ENCODE results near the gene PLAAT3.

PLAAT3 gene

DNA sequence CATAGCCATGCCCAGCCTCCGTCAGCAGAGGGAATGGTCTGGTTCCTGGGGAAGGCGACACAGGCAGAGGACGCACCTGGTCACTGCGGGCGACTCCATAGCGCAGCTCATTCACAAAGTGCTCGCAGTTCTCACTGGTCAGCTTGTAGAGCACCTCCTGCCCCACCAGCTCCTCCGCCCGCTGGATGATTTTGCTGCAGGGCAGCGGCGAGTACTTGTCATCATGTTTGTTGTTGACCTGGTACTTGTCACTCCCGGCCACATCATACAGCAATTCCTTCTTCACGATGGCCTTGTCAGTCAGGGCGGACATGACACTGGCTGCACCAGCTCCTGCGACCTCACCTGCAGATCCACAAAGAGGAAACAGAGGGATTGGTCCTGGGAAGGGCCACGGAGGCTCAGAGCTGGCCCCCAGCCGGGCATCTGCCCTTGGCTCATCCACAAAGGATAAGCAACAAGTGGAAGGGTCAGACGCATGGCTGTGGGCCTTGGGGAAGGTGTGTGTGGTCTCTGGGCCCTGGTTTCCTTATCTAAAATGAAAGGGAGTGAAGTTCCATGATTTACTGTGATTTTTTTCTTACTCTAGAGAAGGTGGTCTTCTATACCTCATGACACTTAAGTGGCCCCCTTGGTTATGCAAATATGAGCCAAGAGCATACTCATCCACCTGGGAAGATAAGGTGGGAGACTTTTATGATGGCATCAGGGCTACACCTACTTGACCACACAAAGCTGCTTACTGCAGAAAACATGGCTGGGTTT, 24.0 kb downstream of the PLAAT3 start:
- H3K9me3 ChIP-seq (ENCODE audit: control insufficient read depth, insufficient read depth, low read depth, low read length): no peaks in the 10 kb centered on the region
- H3K4me3 ChIP-seq (ENCODE audit: low read depth, low read length): no peak overlapping the region
- no peak for TF ChIP-seq ZNF112 (tag by site-specific recombination; IDR thresholded peaks at IDR 0.05)
- 0 out of 2 replicates have a peak, but pooled peaks have one; percentile 30 for TF ChIP-seq SCRT2 (tag by site-specific recombination; IDR thresholded peaks at IDR 0.05)
- ChIA-PET CTCF (interaction anchor here (1.2 to 1.4 kb wide), 2 partner anchors 11 to 49 kb away, joined by 3 read pairs; no protein-coding TSS in a partner anchor), POLR2A (no interaction called here)
- peaks cover 0 to 32% of the 10 kb centered on the region in 2 experiments; a peak in 1 of 3 replicates for H3K36me3 ChIP-seq (ENCODE audit: control insufficient read depth in 2 of 2, insufficient read depth in 1 of 2, low read length in 2 of 2)
- H3K27ac ChIP-seq (ENCODE audit: extremely low read depth, low read depth, low read length): no peak overlapping the region
- no peaks in the 10 kb centered on the region for H3K4me1 ChIP-seq (ENCODE audit: control insufficient read depth, insufficient read depth, low read length)

DNA sequence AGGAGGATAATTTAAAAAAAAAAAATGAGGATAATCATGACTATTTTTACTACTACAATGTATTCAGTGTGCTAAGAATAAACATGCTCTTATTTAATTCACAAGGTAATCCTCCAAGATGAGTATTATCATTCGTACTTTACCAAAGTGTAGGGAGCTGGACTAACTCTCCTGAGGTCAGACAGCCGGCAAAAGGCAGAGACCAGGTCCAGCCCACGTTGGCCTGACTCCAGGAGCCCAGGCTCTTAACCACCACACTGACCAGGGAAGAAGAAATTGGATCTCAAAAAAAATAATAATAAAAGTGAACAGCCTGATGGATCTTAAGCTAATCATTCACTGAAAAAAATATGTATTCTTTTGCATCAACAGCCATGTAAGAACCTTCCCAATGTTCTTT, 25.2 kb downstream of the PLAAT3 start:
- no peaks in the 10 kb centered on the region for H3K4me1 ChIP-seq (ENCODE audit: control insufficient read depth, insufficient read depth, low read length)
- POLR2A ChIA-PET: no interaction called here
- H3K36me3 ChIP-seq (ENCODE audit: control insufficient read depth in 2 of 2, insufficient read depth in 1 of 2, low read length in 2 of 2): peaks cover 0 to 33% of the 10 kb centered on the region in 2 experiments; a peak in 1 of 3 replicates
- H3K4me3 ChIP-seq (ENCODE audit: low read depth, low read length): no peak overlapping the region
- H3K9me3 ChIP-seq (ENCODE audit: control insufficient read depth, insufficient read depth, low read depth, low read length): no peaks in the 10 kb centered on the region
- CTCF ChIA-PET: interaction anchor here (0.7 to 1.4 kb wide), 2 partner anchors 12 to 77 kb away, joined by 3 read pairs; no protein-coding TSS in a partner anchor
- H3K27ac ChIP-seq (ENCODE audit: extremely low read depth, low read depth, low read length): no peak overlapping the region
- TF ChIP-seq ZNF433 (tag by site-specific recombination; IDR thresholded peaks at IDR 0.05; ENCODE audit: low read depth): no peak
- no peak for TF ChIP-seq KLF7 (tag by site-specific recombination; IDR thresholded peaks at IDR 0.05; ENCODE audit: borderline replicate concordance)
- TF ChIP-seq, protein P1, sequence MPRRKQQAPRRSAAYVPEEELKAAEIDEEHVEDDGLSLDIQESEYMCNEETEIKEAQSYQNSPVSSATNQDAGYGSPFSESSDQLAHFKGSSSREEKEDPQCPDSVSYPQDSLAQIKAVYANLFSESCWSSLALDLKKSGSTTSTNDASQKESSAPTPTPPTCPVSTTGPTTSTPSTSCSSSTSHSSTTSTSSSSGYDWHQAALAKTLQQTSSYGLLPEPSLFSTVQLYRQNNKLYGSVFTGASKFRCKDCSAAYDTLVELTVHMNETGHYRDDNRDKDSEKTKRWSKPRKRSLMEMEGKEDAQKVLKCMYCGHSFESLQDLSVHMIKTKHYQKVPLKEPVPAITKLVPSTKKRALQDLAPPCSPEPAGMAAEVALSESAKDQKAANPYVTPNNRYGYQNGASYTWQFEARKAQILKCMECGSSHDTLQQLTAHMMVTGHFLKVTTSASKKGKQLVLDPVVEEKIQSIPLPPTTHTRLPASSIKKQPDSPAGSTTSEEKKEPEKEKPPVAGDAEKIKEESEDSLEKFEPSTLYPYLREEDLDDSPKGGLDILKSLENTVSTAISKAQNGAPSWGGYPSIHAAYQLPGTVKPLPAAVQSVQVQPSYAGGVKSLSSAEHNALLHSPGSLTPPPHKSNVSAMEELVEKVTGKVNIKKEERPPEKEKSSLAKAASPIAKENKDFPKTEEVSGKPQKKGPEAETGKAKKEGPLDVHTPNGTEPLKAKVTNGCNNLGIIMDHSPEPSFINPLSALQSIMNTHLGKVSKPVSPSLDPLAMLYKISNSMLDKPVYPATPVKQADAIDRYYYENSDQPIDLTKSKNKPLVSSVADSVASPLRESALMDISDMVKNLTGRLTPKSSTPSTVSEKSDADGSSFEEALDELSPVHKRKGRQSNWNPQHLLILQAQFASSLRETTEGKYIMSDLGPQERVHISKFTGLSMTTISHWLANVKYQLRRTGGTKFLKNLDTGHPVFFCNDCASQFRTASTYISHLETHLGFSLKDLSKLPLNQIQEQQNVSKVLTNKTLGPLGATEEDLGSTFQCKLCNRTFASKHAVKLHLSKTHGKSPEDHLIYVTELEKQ (tag by site-specific recombination; IDR thresholded peaks at IDR 0.05; ENCODE audit: borderline replicate concordance): no peak
- no peak for TF ChIP-seq ZNF274 (IDR thresholded peaks at IDR 0.05; ENCODE audit: low read length)
- TF ChIP-seq ZNF274 (tag by site-specific recombination; IDR thresholded peaks at IDR 0.05; ENCODE audit: borderline replicate concordance): no peak
- TF ChIP-seq ZNF416 (tag by site-specific recombination; IDR thresholded peaks at IDR 0.05): no peak
- TF ChIP-seq, protein P2, sequence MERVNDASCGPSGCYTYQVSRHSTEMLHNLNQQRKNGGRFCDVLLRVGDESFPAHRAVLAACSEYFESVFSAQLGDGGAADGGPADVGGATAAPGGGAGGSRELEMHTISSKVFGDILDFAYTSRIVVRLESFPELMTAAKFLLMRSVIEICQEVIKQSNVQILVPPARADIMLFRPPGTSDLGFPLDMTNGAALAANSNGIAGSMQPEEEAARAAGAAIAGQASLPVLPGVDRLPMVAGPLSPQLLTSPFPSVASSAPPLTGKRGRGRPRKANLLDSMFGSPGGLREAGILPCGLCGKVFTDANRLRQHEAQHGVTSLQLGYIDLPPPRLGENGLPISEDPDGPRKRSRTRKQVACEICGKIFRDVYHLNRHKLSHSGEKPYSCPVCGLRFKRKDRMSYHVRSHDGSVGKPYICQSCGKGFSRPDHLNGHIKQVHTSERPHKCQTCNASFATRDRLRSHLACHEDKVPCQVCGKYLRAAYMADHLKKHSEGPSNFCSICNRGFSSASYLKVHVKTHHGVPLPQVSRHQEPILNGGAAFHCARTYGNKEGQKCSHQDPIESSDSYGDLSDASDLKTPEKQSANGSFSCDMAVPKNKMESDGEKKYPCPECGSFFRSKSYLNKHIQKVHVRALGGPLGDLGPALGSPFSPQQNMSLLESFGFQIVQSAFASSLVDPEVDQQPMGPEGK (tag by site-specific recombination; IDR thresholded peaks at IDR 0.05): no peak
- TF ChIP-seq ZNF777 (tag by site-specific recombination; IDR thresholded peaks at IDR 0.05; ENCODE audit: borderline replicate concordance): no peak
- no peak for TF ChIP-seq KLF1 (tag by site-specific recombination; IDR thresholded peaks at IDR 0.05)

DNA sequence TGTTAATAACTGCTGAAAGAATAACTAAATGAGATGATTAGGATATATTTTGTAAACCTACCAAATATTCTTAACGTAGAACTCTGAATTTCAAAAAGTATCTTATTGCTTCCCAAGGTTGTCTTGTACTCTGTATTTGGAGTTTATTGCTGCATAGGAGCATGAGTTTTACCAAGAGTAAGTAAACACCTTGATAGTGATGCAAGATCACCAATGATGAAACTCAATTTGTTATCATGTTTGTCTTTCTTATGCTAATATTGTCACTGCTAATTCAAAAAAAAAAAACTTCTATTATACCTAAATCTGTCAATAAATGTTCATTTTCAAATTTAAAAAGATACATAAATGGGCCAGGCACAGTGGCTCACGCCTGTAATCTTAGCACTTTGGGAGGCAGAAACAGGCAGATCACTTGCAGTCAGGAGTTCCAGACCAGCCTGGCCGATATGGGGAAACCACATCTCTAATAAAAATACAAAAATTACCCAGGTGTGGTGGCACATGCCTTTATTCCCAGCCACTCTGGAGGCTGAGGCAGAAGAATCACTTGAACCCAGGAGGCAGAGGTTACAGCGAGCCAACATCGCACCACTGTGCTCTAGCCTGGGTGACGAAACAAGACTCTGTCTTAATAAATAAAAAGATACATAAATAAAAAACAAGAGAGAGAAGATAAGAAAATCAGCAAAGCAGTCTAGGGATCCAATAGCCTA, 27.6 kb downstream of the PLAAT3 start:
- H3K9me3 ChIP-seq (ENCODE audit: control insufficient read depth, insufficient read depth, low read depth, low read length): no peaks in the 10 kb centered on the region
- H3K4me3 ChIP-seq (ENCODE audit: low read depth, low read length): no peak overlapping the region
- ChIA-PET CTCF (no interaction called here), POLR2A (no interaction called here)
- H3K27ac ChIP-seq (ENCODE audit: extremely low read depth, low read depth, low read length): no peak overlapping the region
- peaks cover 0 to 32% of the 10 kb centered on the region in 2 experiments; a peak in 1 of 3 replicates for H3K36me3 ChIP-seq (ENCODE audit: control insufficient read depth in 2 of 2, insufficient read depth in 1 of 2, low read length in 2 of 2)
- H3K4me1 ChIP-seq (ENCODE audit: control insufficient read depth, insufficient read depth, low read length): no peaks in the 10 kb centered on the region
- TF ChIP-seq ZNF596 (tag by site-specific recombination; IDR thresholded peaks at IDR 0.05) (no peak), ZNF660 (tag by site-specific recombination; IDR thresholded peaks at IDR 0.05) (no peak), TRIM28 (IDR thresholded peaks at IDR 0.05; ENCODE audit: borderline replicate concordance, low read length) (no peak), ZNF211 (tag by site-specific recombination; IDR thresholded peaks at IDR 0.05; ENCODE audit: low read depth) (no peak), ZNF837 (tag by site-specific recombination; IDR thresholded peaks at IDR 0.05) (no peak), ZNF791 (tag by site-specific recombination; IDR thresholded peaks at IDR 0.05) (no peak), ZNF776 (tag by site-specific recombination; IDR thresholded peaks at IDR 0.05; ENCODE audit: borderline replicate concordance) (no peak), KLF8 (tag by site-specific recombination; IDR thresholded peaks at IDR 0.05) (no peak)
- TF ChIP-seq, protein P3, sequence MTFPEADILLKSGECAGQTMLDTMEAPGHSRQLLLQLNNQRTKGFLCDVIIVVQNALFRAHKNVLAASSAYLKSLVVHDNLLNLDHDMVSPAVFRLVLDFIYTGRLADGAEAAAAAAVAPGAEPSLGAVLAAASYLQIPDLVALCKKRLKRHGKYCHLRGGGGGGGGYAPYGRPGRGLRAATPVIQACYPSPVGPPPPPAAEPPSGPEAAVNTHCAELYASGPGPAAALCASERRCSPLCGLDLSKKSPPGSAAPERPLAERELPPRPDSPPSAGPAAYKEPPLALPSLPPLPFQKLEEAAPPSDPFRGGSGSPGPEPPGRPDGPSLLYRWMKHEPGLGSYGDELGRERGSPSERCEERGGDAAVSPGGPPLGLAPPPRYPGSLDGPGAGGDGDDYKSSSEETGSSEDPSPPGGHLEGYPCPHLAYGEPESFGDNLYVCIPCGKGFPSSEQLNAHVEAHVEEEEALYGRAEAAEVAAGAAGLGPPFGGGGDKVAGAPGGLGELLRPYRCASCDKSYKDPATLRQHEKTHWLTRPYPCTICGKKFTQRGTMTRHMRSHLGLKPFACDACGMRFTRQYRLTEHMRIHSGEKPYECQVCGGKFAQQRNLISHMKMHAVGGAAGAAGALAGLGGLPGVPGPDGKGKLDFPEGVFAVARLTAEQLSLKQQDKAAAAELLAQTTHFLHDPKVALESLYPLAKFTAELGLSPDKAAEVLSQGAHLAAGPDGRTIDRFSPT (tag by site-specific recombination; IDR thresholded peaks at IDR 0.05): no peak
- TF ChIP-seq, protein P4, sequence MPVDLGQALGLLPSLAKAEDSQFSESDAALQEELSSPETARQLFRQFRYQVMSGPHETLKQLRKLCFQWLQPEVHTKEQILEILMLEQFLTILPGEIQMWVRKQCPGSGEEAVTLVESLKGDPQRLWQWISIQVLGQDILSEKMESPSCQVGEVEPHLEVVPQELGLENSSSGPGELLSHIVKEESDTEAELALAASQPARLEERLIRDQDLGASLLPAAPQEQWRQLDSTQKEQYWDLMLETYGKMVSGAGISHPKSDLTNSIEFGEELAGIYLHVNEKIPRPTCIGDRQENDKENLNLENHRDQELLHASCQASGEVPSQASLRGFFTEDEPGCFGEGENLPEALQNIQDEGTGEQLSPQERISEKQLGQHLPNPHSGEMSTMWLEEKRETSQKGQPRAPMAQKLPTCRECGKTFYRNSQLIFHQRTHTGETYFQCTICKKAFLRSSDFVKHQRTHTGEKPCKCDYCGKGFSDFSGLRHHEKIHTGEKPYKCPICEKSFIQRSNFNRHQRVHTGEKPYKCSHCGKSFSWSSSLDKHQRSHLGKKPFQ (tag by site-specific recombination; IDR thresholded peaks at IDR 0.05): no peak
